Gastroesophageal sphincter (tissue), 3 donors: ENCODE measurements around the gene NR1I2.

ENCODE experiments used
- EP300 ChIP-seq: sonication (generic); formaldehyde crosslinking; IDR thresholded peaks from one replicate; pipeline ENCODE4 v1.6.1; 2017; ENCODE audit warnings: antibody characterized with exemption, mild to moderate bottlenecking
- POLR2A ChIP-seq, 2 donors: fragments of 450-650 bp; IDR thresholded peaks; one replicate each; pipeline ENCODE4 v1.6.1; 2017; ENCODE audit warnings: antibody characterized with exemption in 2 of 2, mild to moderate bottlenecking in 2 of 2, moderate library complexity in 1 of 2
- POLR2AphosphoS5 ChIP-seq: sonication (generic); formaldehyde crosslinking; IDR thresholded peaks from one replicate; pipeline ENCODE4 v1.6.1; 2017; ENCODE audit warnings: antibody characterized with exemption
- TF ChIP-seq, protein P1 (sequence below), 4 experiments: fragments of 200-600 bp in 2 of 4; fragments of 450-650 bp in 2 of 4; sonication (generic) in 1 of 4; IDR thresholded peaks; one replicate each; pipeline ENCODE4 v1.5.1; 2017 to 2019; ENCODE audit warnings: antibody characterized with exemption in 4 of 4, mild to moderate bottlenecking in 2 of 4, moderate library complexity in 2 of 4

DNA sequence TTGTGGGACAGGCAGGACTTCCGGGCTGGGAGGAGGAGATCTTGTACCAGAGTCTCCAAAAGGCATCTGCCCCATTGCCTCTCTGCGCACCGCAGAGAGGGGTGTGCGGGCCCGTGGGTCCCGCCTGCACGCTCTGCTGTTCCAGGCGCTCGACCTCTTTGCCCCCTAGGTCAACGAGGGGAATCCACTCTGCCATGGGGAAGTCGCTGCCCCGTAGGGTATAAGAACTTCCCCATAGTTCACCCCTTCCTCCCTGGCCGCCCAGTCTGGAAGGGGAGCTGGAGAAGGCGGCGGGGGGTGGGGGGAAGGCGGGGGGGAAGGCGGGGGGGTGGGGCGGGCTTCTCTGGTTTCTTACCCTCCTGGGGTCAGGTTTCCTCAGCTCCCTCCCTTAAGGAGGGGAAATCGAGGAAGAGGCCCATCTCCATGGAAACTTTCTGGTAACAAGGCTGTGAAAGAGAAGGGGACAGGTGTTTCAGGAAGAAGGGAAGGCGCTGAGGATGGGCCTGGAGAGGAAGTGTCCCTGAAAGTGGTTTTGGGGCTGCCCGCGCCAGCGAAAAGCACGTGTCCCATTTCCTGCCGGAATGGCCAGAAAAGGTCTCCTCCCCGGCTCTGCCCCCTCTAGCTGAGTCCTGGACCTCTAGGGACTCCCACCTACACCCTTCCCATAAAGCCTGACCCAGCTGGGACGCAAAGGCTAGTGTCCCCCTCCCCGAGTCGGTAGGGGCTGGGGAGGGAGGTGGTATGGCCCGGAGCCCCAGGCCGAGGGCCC lies 27.5 kb downstream of the NR1I2 start:
- TF ChIP-seq EP300: no peak
- no peak for TF ChIP-seq POLR2AphosphoS5
- TF ChIP-seq POLR2A (IDR thresholded peaks at IDR 0.05): no peak
- TF ChIP-seq, protein P1, sequence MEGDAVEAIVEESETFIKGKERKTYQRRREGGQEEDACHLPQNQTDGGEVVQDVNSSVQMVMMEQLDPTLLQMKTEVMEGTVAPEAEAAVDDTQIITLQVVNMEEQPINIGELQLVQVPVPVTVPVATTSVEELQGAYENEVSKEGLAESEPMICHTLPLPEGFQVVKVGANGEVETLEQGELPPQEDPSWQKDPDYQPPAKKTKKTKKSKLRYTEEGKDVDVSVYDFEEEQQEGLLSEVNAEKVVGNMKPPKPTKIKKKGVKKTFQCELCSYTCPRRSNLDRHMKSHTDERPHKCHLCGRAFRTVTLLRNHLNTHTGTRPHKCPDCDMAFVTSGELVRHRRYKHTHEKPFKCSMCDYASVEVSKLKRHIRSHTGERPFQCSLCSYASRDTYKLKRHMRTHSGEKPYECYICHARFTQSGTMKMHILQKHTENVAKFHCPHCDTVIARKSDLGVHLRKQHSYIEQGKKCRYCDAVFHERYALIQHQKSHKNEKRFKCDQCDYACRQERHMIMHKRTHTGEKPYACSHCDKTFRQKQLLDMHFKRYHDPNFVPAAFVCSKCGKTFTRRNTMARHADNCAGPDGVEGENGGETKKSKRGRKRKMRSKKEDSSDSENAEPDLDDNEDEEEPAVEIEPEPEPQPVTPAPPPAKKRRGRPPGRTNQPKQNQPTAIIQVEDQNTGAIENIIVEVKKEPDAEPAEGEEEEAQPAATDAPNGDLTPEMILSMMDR (IDR thresholded peaks at IDR 0.05): no peak
